T-helper 2 cell treated with Interferon-gamma antibody and Interleukin-4, amounts not matched to agents 100 ng/mL and 5 ng/mL, for 36 hours (primary cell): Measurements from ENCODE around the gene ZAP70. TPM values are rescaled to one million over a fixed set of nuclear protein-coding genes. Genes with fewer than 3 reads are reported as not detected.

ENCODE experiments used
- intact Hi-C: fragments of 100-400 bp; cut with micrococcal nuclease; formaldehyde crosslinking; loops from one replicate; pipeline ENCODE4 v1.15.1; 2023
- total RNA-seq: library from RNA; stranded (reverse); gene quantifications from 2 replicates; pipeline ENCODE4 v1.2.3, GENCODE V29; 2022

Gene ZAP70
- total RNA-seq, 1 donor from 2014 or later = 294 TPM

DNA sequence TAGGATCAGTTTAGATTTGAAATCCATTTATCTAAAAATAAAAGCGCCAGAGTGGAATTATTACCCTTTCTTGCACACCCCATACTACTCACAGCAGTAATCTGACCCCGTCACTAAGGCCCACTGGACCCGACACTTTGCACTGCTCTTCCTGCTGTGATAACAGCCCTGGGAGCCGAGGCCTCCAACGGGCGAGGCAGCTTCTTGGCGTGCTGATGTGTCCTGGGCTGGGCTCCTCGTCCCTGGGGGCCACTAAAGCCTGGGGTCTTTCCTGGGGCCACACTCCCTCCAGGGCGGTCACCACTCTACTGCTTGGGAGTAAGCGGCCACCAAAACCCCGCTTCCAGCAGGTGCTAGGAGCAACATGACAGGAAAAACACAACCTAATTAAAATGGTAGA lies 61.7 kb downstream of the ZAP70 start:
- intact Hi-C loops = no loop called here

GRCh38 chr2:97779141-97779540 lies 65.8 kb downstream of the ZAP70 start:
- intact Hi-C loops = no loop called here

GRCh38 chr2:97781981-97782380 lies 68.6 kb downstream of the ZAP70 start:
- intact Hi-C loops = no loop called here

- intact Hi-C loops = no loop called here
Observed at GRCh38 chr2:97784953-97785352, 71.6 kb downstream of the ZAP70 start.

DNA sequence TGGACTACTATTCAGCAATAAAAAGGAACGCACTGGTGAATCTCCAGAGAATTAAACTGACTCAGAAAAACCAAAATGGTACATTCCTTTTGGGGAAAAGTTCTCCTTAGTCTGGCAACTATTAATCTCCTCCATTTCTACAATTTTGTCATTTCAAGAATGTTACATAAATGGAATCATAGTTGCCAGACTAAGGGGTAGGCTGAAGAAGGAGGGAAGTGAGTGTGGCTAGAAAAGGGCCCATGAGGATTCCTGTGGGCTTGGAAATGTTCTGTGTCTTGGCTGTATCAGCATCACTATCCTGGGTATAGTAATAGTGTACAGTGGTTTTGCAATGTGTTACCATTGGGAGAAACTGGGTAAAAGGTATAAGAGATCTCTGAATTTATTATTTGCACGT lies 72.4 kb downstream of the ZAP70 start:
- intact Hi-C loops = no loop called here

- intact Hi-C loops = no loop called here
Observed at GRCh38 chr2:97788986-97789644, 75.7 kb downstream of the ZAP70 start.

Other genes starting within 250 kb of the ZAP70 start
- 64.1 and 68.7 TPM in 2 replicates for gene ANKRD36B, start 123.7 kb upstream of the ZAP70 start, total RNA-seq
- gene COX5B, start 67.5 kb upstream of the ZAP70 start, total RNA-seq = 203 and 216 TPM in 2 replicates
- 77.0 and 77.9 TPM in 2 replicates for gene ACTR1B, start 49.5 kb upstream of the ZAP70 start, total RNA-seq
- 10.0 and 10.4 TPM in 2 replicates for gene C2orf92, start 43.9 kb upstream of the ZAP70 start, total RNA-seq